Ishikawa (cell line): ENCODE measurements around the gene ZNF853.

ENCODE experiments used
- CEBPB ChIP-seq: IDR thresholded peaks from 2 replicates; pipeline ENCODE4 v1.6.1; 2012
- EGR1 ChIP-seq: IDR thresholded peaks from 2 replicates; pipeline ENCODE4 v1.6.1; 2012
- EP300 ChIP-seq: IDR thresholded peaks from 2 replicates; pipeline ENCODE4 v1.6.1; 2012; ENCODE audit warnings: borderline replicate concordance
- MAX ChIP-seq: IDR thresholded peaks from 2 replicates; pipeline ENCODE4 v1.6.1; 2012
- REST ChIP-seq: IDR thresholded peaks from 2 replicates; pipeline ENCODE4 v1.6.1; 2012; ENCODE audit warnings: low read depth, mild to moderate bottlenecking
- TEAD4 ChIP-seq: IDR thresholded peaks from 2 replicates; pipeline ENCODE4 v1.6.1; 2012
- USF1 ChIP-seq: IDR thresholded peaks from 2 replicates; pipeline ENCODE4 v1.6.1; 2012
- YY1 ChIP-seq: IDR thresholded peaks from 2 replicates; pipeline ENCODE4 v1.6.1; 2012; ENCODE audit warnings: low read depth
- ZBTB7A ChIP-seq: IDR thresholded peaks from 2 replicates; pipeline ENCODE4 v1.6.1; 2012; ENCODE audit warnings: low read depth

- TF ChIP-seq REST = no peak
- TF ChIP-seq YY1 = no peak
- no peak for TF ChIP-seq USF1
- no peak for TF ChIP-seq TEAD4
- TF ChIP-seq CEBPB = no peak
- no peak for TF ChIP-seq EP300
- TF ChIP-seq EGR1 = no peak
- no peak for TF ChIP-seq ZBTB7A
- TF ChIP-seq MAX = no peak
Measured at GRCh38 chr7:6579446-6579845, 36.0 kb upstream of the ZNF853 start.
